ENCODE results near the gene TBC1D8.
A peak's percentile ranks its signal among the peaks of the same experiment; 100 is the strongest.
"Not testable (repeated sequence)": the region's sequence is repeated elsewhere in the genome, so short reads cannot be mapped to it uniquely, and the experiment has no call there.

TBC1D8 gene

DNA sequence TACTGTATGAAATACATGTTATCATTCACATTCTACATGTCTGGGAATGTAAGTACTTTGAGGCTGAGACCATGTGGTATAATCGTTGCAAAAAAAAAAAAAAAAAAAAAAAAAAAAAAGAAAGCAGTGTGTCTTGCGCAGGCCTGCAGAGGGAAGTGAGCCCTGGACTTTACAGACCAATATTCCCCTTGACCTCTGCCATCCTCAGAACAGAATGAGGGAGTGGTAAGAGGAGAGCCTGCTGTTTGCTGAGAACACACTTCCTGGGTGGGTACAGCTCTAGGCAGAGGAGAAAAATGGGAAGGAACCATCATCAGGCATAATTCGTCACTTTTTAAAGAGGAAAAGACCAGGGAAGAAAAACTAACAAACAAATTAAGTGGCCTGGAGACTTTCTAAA, 28.8 kb upstream of the TBC1D8 start:
- Histone ChIP-seq H3K36me3 (replicated peaks) (no peaks in the 10 kb centered on the region), H3K4me1 (peaks cover 10% of the 10 kb centered on the region), H3K9me3 (no peaks in the 10 kb centered on the region), H3K4me3 (no peak overlapping the region), H3K27me3 (ENCODE audit: low read depth) (no peaks in the 10 kb centered on the region)
- in situ Hi-C loops (cut with MboI; ENCODE audit: low sequenced_read_pairs) = no loop called here
- no peak for DNase-seq (ENCODE audit: low spot score in 2 of 2)

- Histone ChIP-seq H3K4me1 (peaks cover 10% of the 10 kb centered on the region), H3K36me3 (replicated peaks) (no peaks in the 10 kb centered on the region), H3K27me3 (ENCODE audit: low read depth) (no peaks in the 10 kb centered on the region), H3K4me3 (no peak overlapping the region), H3K9me3 (no peaks in the 10 kb centered on the region)
- no peak for DNase-seq (ENCODE audit: low spot score in 2 of 2)
- in situ Hi-C loops (cut with MboI; ENCODE audit: low sequenced_read_pairs) = no loop called here
Measured at GRCh38 chr2:101176803-101177202, 25.6 kb upstream of the TBC1D8 start.

DNA sequence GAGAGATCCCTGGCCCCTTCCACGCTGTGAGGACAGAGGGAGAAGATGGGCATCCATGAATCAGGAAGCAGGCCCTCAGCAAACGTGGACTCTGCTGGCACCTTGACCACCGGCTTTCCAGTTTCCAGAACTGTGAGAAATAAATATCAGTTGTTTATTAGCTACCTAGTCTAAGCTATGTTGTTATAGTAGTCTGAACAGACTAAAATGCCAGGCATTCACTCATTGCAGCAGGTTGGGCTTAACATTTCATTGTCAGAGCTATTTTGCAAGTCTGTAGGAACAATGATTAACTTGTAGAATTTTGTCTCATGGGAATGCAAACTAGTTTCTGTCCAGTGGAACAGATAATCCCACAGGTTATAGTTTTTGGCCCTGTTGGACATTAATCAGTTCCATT, 24.8 kb upstream of the TBC1D8 start:
- in situ Hi-C loops (cut with MboI; ENCODE audit: low sequenced_read_pairs) = no loop called here
- peaks cover 10% of the 10 kb centered on the region for H3K4me1 ChIP-seq
- no peak overlapping the region for H3K4me3 ChIP-seq
- DNase-seq (ENCODE audit: low spot score in 2 of 2) = peak; percentile 42 to 96
- no peaks in the 10 kb centered on the region for H3K27me3 ChIP-seq (ENCODE audit: low read depth)
- H3K36me3 ChIP-seq (replicated peaks) = no peaks in the 10 kb centered on the region
- H3K9me3 ChIP-seq = no peaks in the 10 kb centered on the region

GRCh38 chr2:101173707-101174295, 22.6 kb upstream of the TBC1D8 start:
- H3K4me1 ChIP-seq = peaks cover 10% of the 10 kb centered on the region
- H3K9me3 ChIP-seq = peaks cover 8% of the 10 kb centered on the region
- H3K36me3 ChIP-seq (replicated peaks) = no peaks in the 10 kb centered on the region
- no peak for DNase-seq (ENCODE audit: low spot score in 2 of 2)
- no peak overlapping the region for H3K4me3 ChIP-seq
- in situ Hi-C loops (cut with MboI; ENCODE audit: low sequenced_read_pairs) = no loop called here
- H3K27me3 ChIP-seq (ENCODE audit: low read depth) = no peaks in the 10 kb centered on the region

- H3K4me1 ChIP-seq; H3K27me3 ChIP-seq (ENCODE audit: low read depth); H3K4me3 ChIP-seq; H3K36me3 ChIP-seq (replicated peaks); DNase-seq (ENCODE audit: low spot score in 2 of 2); in situ Hi-C loops (cut with MboI; ENCODE audit: low sequenced_read_pairs): not testable (repeated sequence)
- H3K9me3 ChIP-seq = peaks cover 13% of the 10 kb centered on the region
Measured at GRCh38 chr2:101169822-101170221, 18.6 kb upstream of the TBC1D8 start.

GRCh38 chr2:101168706-101169105, 17.5 kb upstream of the TBC1D8 start:
- in situ Hi-C loops (cut with MboI; ENCODE audit: low sequenced_read_pairs) = no loop called here
- DNase-seq (ENCODE audit: low spot score in 2 of 2) = no peak
- Histone ChIP-seq H3K27me3 (ENCODE audit: low read depth) (no peaks in the 10 kb centered on the region), H3K4me1 (no peaks in the 10 kb centered on the region), H3K9me3 (peaks cover 13% of the 10 kb centered on the region), H3K4me3 (no peak overlapping the region), H3K36me3 (replicated peaks) (no peaks in the 10 kb centered on the region)

DNA sequence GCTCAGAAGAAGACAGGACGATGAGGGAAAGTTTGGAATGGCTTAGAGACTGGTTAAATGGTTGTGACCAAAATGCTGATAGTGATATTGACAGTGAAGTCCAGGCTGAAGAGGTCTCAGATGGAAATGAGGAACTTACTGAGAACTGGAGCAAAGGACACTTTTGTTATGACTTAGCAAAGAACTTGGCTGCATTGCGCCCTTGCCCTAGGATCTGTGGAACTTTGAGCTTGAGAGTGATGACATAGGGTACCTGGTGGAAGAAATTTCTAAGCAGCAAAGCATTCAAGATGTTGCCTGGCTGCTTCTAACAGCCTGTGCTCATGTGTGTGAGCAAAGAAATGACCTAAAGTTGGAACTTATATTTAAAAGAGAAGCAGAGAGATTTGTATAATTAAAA, 16.4 kb upstream of the TBC1D8 start:
- in situ Hi-C loops (cut with MboI; ENCODE audit: low sequenced_read_pairs); H3K4me1 ChIP-seq; H3K36me3 ChIP-seq (replicated peaks); H3K4me3 ChIP-seq; DNase-seq (ENCODE audit: low spot score in 2 of 2); H3K27me3 ChIP-seq (ENCODE audit: low read depth): not testable (repeated sequence)
- H3K9me3 ChIP-seq = peaks cover 13% of the 10 kb centered on the region

GRCh38 chr2:101164021-101164420, 12.8 kb upstream of the TBC1D8 start:
- H3K9me3 ChIP-seq = 0 out of 2 replicates have a peak, but pooled peaks cover 5% of the 10 kb centered on the region
- no peak overlapping the region for H3K4me3 ChIP-seq
- DNase-seq (ENCODE audit: low spot score in 2 of 2) = no peak
- in situ Hi-C loops (cut with MboI; ENCODE audit: low sequenced_read_pairs) = no loop called here
- no peaks in the 10 kb centered on the region for H3K27me3 ChIP-seq (ENCODE audit: low read depth)
- H3K4me1 ChIP-seq = 0 out of 2 replicates have a peak, but pooled peaks cover 3% of the 10 kb centered on the region
- H3K36me3 ChIP-seq (replicated peaks) = no peaks in the 10 kb centered on the region

GRCh38 chr2:101162561-101163330, 11.6 kb upstream of the TBC1D8 start:
- Histone ChIP-seq H3K36me3 (replicated peaks) (no peaks in the 10 kb centered on the region), H3K4me1 (0 out of 2 replicates have a peak, but pooled peaks cover 3% of the 10 kb centered on the region), H3K4me3 (no peak overlapping the region), H3K9me3 (0 out of 2 replicates have a peak, but pooled peaks cover 2% of the 10 kb centered on the region), H3K27me3 (ENCODE audit: low read depth) (no peaks in the 10 kb centered on the region)
- in situ Hi-C loops (cut with MboI; ENCODE audit: low sequenced_read_pairs) = no loop called here
- peak in 1 of 2 experiments; percentile 58 for DNase-seq (ENCODE audit: low spot score in 2 of 2)

- Histone ChIP-seq H3K36me3 (replicated peaks) (no peaks in the 10 kb centered on the region), H3K4me1 (0 out of 2 replicates have a peak, but pooled peaks cover 3% of the 10 kb centered on the region), H3K4me3 (no peak overlapping the region), H3K9me3 (no peaks in the 10 kb centered on the region), H3K27me3 (ENCODE audit: low read depth) (no peaks in the 10 kb centered on the region)
- DNase-seq (ENCODE audit: low spot score in 2 of 2) = no peak
- in situ Hi-C loops (cut with MboI; ENCODE audit: low sequenced_read_pairs) = no loop called here
Measured at GRCh38 chr2:101161658-101162057, 10.5 kb upstream of the TBC1D8 start.

- in situ Hi-C loops (cut with MboI; ENCODE audit: low sequenced_read_pairs) = no loop called here
- Histone ChIP-seq H3K36me3 (replicated peaks) (no peaks in the 10 kb centered on the region), H3K4me1 (0 out of 2 replicates have a peak, but pooled peaks cover 3% of the 10 kb centered on the region), H3K9me3 (no peaks in the 10 kb centered on the region), H3K4me3 (no peak overlapping the region), H3K27me3 (ENCODE audit: low read depth) (no peaks in the 10 kb centered on the region)
- no peak for DNase-seq (ENCODE audit: low spot score in 2 of 2)
Measured at GRCh38 chr2:101160454-101160853, 9.3 kb upstream of the TBC1D8 start.

- H3K9me3 ChIP-seq = no peaks in the 10 kb centered on the region
- DNase-seq (ENCODE audit: low spot score in 2 of 2) = no peak
- in situ Hi-C loops (cut with MboI; ENCODE audit: low sequenced_read_pairs) = no loop called here
- H3K36me3 ChIP-seq (replicated peaks) = no peaks in the 10 kb centered on the region
- H3K4me1 ChIP-seq = 0 out of 2 replicates have a peak, but pooled peaks cover 3% of the 10 kb centered on the region
- no peaks in the 10 kb centered on the region for H3K27me3 ChIP-seq (ENCODE audit: low read depth)
- no peak overlapping the region for H3K4me3 ChIP-seq
Measured at GRCh38 chr2:101159526-101159925, 8.3 kb upstream of the TBC1D8 start.

DNA sequence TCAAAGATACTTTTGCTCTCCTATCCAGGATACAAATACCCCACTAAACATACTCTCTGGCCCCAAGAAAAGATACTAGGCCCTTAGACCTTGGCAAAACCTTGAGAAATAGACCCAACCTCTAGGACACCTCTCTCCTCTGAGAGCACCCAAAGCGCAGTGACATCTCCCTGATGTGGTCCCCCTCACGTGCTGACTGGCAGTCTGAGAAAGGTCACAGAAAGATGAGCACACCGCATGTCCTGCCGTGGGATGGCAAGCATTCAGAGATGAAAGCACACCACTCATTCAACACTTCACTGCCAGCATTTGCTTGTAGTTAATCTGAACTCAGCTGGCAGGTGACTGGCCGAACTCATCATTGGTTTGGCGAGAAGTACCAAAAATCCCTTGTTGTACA, 6.1 kb upstream of the TBC1D8 start:
- Histone ChIP-seq H3K36me3 (replicated peaks) (no peaks in the 10 kb centered on the region), H3K4me3 (no peak overlapping the region), H3K27me3 (ENCODE audit: low read depth) (no peaks in the 10 kb centered on the region), H3K9me3 (no peaks in the 10 kb centered on the region), H3K4me1 (peaks cover 6% of the 10 kb centered on the region; the same call in 1 of the 2 replicates)
- DNase-seq (ENCODE audit: low spot score in 2 of 2) = no peak
- in situ Hi-C loops (cut with MboI; ENCODE audit: low sequenced_read_pairs) = no loop called here

DNA sequence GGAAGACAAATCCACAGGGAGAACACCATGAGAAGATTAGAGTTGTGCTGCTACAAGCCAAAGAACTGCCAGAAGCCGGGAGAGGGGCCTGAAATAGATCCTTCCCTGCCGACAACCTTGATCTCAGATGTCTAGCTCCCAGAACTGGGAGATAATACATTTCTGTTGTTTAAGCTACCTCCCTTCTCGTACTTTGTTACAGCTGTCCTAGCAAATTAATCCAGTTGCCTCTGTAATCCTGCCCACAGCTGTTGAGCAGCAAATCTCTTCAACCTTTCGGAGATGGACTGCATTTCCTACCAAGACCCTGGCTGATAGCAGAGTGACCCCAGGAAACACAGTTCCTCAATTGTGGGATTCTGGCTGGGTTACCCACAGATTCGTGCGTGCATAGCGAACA, 2.6 kb upstream of the TBC1D8 start:
- in situ Hi-C loops (cut with MboI; ENCODE audit: low sequenced_read_pairs) = no loop called here

More for the DNA sequence above, 2.6 kb upstream of the TBC1D8 start:
- Histone ChIP-seq H3K27me3 (ENCODE audit: low read depth) (no peaks in the 10 kb centered on the region), H3K36me3 (replicated peaks) (no peaks in the 10 kb centered on the region), H3K4me3 (no peak overlapping the region), H3K4me1 (peaks cover 17% of the 10 kb centered on the region), H3K9me3 (no peaks in the 10 kb centered on the region)
- no peak for DNase-seq (ENCODE audit: low spot score in 2 of 2)
